22Rv1 (cell line): ENCODE results near the gene ELAVL1.

Source experiments
- CTCF ChIP-seq: fragments of 450-650 bp; IDR thresholded peaks from 2 replicates; pipeline ENCODE4 v1.5.1; 2017; ENCODE audit warnings: mild to moderate bottlenecking
- ZFX ChIP-seq: fragments of 450-650 bp; IDR thresholded peaks from 2 replicates; pipeline ENCODE4 v1.6.1; 2017; ENCODE audit warnings: antibody characterized with exemption, borderline replicate concordance

GRCh38 chr19:7971553-7972520, 33.6 kb downstream of the ELAVL1 start:
- TF ChIP-seq CTCF (no peak), ZFX (no peak)
